HepG2 (cell line): ENCODE measurements around the gene GRHL1. TPM values are rescaled to one million over a fixed set of nuclear protein-coding genes. Genes with fewer than 3 reads are reported as not detected.

Source experiments
- ATAC-seq: fragments of 200-7000 bp; cut with Tn5 transposase; 3 replicates; pipeline ENCODE4 v1.9.1; 2020; ENCODE audit warnings: mild to moderate bottlenecking, moderate library complexity
- BruUV-seq: library from RNA; stranded (reverse); fragments of 400-500 nt; replicated peaks from 2 replicates; lab custom pipeline; 2021; lab: Mats Ljungman, UMichigan
- CTCF ChIA-PET: fragments of 300-600 bp; formaldehyde crosslinking; extraction: SDS; loops from one replicate; lab custom pipeline; 2021; ENCODE audit warnings: low total read pairs, inconsistent platforms, low intra/inter-chr PET ratio; lab: Yijun Ruan, JAX
- POLR2A ChIA-PET: fragments of 350-600 bp; sonication (Branson Sonifier 250); formaldehyde crosslinking; loops from one replicate; lab custom pipeline; 2020; ENCODE audit warnings: antibody characterized with exemption, inconsistent platforms; lab: Yijun Ruan, JAX
- DNase-seq: peaks from one replicate; pipeline ENCODE4 v3.0.0-alpha.2; 2015; ENCODE audit warnings: low spot score
- FAIRE-seq: peaks from 3 replicates; lab custom pipeline; 2011; peaks lifted over from hg19 to GRCh38; lab: Jason Lieb, UNC
- H2AFZ ChIP-seq: one replicate; pipeline ENCODE4 v1.6.1; 2011; ENCODE audit warnings: low read length, inconsistent platforms
- H3K27ac ChIP-seq: fragments of 300-600 bp; 3 replicates; pipeline ENCODE4 v1.8.0; 2011; ENCODE audit warnings: mixed run types, mild to moderate bottlenecking, mixed read lengths, low read length, inconsistent platforms; ENCODE audit not compliant: insufficient read depth; ENCODE audit errors: extremely low read length
- H3K27me3 ChIP-seq, 2 experiments: fragments of 200-600 bp in 1 of 2; 2 replicates in 1 of 2; 3 replicates in 1 of 2; pipeline versions ENCODE4 v1.6.0 to v1.8.0; 2011; ENCODE audit warnings: low read length in 2 of 2, mild to moderate bottlenecking in 2 of 2, moderate library complexity in 2 of 2, inconsistent platforms in 1 of 2; ENCODE audit not compliant: insufficient read depth in 2 of 2, control insufficient read depth in 1 of 2
- H3K36me3 ChIP-seq, 2 experiments: fragments of 200-600 bp in 1 of 2; replicated peaks in 1 of 2; 2 replicates in 1 of 2; 3 replicates in 1 of 2; pipeline versions ENCODE4 v1.5.1 to v1.8.0; 2011; ENCODE audit warnings: low read length in 2 of 2, inconsistent platforms in 1 of 2; ENCODE audit not compliant: insufficient read depth in 2 of 2, control insufficient read depth in 1 of 2
- H3K4me1 ChIP-seq: 2 replicates; pipeline ENCODE4 v1.5.1; 2012; ENCODE audit warnings: low read length, inconsistent platforms; ENCODE audit not compliant: insufficient read depth
- H3K4me2 ChIP-seq: 2 replicates; pipeline ENCODE4 v1.6.0; 2011; ENCODE audit warnings: low read depth, low read length, inconsistent platforms
- H3K4me3 ChIP-seq, 3 experiments: fragments of 200-600 bp in 1 of 3; sonication (generic), shearing (Covaris generic) in 1 of 3; replicated peaks in 1 of 3; 2 replicates each; pipeline ENCODE4 v1.5.1; 2011 to 2016; ENCODE audit warnings: low read length in 3 of 3, inconsistent platforms in 2 of 3, low read depth in 2 of 3, mild to moderate bottlenecking in 2 of 3, control low read depth in 1 of 3, mixed read lengths in 1 of 3; ENCODE audit not compliant: insufficient read depth in 1 of 3
- H3K79me2 ChIP-seq: one replicate; pipeline ENCODE4 v1.6.1; 2011; ENCODE audit warnings: low read length, inconsistent platforms; ENCODE audit not compliant: insufficient read depth
- H3K9ac ChIP-seq: 2 replicates; pipeline ENCODE4 v1.6.0; 2011; ENCODE audit warnings: mild to moderate bottlenecking, low read depth, low read length, inconsistent platforms; ENCODE audit not compliant: insufficient read depth
- H3K9me3 ChIP-seq: 2 replicates; pipeline ENCODE4 v1.5.1; 2012; ENCODE audit warnings: mild to moderate bottlenecking, low read length
- H4K20me1 ChIP-seq: 2 replicates; pipeline ENCODE4 v1.6.0; 2011; ENCODE audit warnings: inconsistent platforms, mild to moderate bottlenecking, low read length, moderate library complexity; ENCODE audit not compliant: insufficient read depth
- ADNP ChIP-seq: sonication (generic); formaldehyde crosslinking; IDR thresholded peaks from 2 replicates; pipeline ENCODE4 v1.4.0; 2020; ENCODE audit warnings: missing genetic modification reagents
- CC2D1A ChIP-seq: sonication (generic); formaldehyde crosslinking; IDR thresholded peaks from 2 replicates; pipeline ENCODE4 v1.8.1; 2023; ENCODE audit warnings: mild to moderate bottlenecking, missing genetic modification reagents
- SAP130 ChIP-seq: IDR thresholded peaks from 2 replicates; pipeline ENCODE4 v1.6.1; 2016; ENCODE audit warnings: low read depth
- ZNF496 ChIP-seq: sonication (generic); formaldehyde crosslinking; IDR thresholded peaks from 2 replicates; pipeline ENCODE4 v1.8.1; 2023; ENCODE audit warnings: mild to moderate bottlenecking, moderate library complexity, missing genetic modification reagents; ENCODE audit not compliant: insufficient replicate concordance
- WGBS: methylation state at CpG from one replicate; pipeline ENCODE4 v1.1.6; 2017; ENCODE audit warnings: low lambda C conversion rate; 5-methylcytosine and 5-hydroxymethylcytosine counted together
- in situ Hi-C: cut with HindIII; loops from 2 replicates; pipeline ENCODE4 v1.10.0; 2017; ENCODE audit warnings: low pct_unique_long_range_greater_than_20kb; ENCODE audit not compliant: extremely low pct_ligation_motif_present
- intact Hi-C: fragments of 100-400 bp; cut with micrococcal nuclease; formaldehyde crosslinking; loops from one replicate; pipeline ENCODE4 v1.10.0; 2022; ENCODE audit not compliant: unreplicated experiment
- polyA plus RNA-seq, 8 experiments: library from polyadenylated mRNA; depleted of rRNA in 3 of 8; stranded (reverse) in 7 of 8; unstranded in 1 of 8; fragments of >200 nt; fragmentation: Illumina TruSeq in 4 of 8; extraction: Trizol in 4 of 8; gene quantifications; 2 replicates each; pipeline versions ENCODE4 v1.2.1 to v1.2.3, GENCODE V29; 2011 to 2016; ENCODE audit warnings: low read depth in 4 of 8, missing spikeins in 1 of 8, mixed read lengths in 1 of 8; ENCODE audit not compliant: insufficient read depth in 1 of 8
- total RNA-seq, 5 experiments: library from RNA; depleted of rRNA; stranded (reverse); fragments of >200 nt; fragmentation: Illumina TruSeq; extraction: Trizol; gene quantifications; 2 replicates each; pipeline ENCODE4 v1.2.3, GENCODE V29; 2016; ENCODE audit warnings: low read depth in 1 of 5
- TF ChIP-seq, protein P1 (sequence below): sonication (generic); formaldehyde crosslinking; IDR thresholded peaks from 2 replicates; pipeline ENCODE4 v1.4.0; 2020; ENCODE audit warnings: missing genetic modification reagents, borderline replicate concordance
- TF ChIP-seq, protein P2 (sequence below): sonication (generic); formaldehyde crosslinking; IDR thresholded peaks from 2 replicates; pipeline ENCODE4; 2020; ENCODE audit warnings: missing genetic modification reagents, mild to moderate bottlenecking, borderline replicate concordance

The GRHL1 gene
- total and polyA plus RNA-seq, 2 of the 13 experiments (the other 11 are each of a cell fraction or from before 2014, with no cell fraction given) = 9.3 to 12.0 TPM

DNA sequence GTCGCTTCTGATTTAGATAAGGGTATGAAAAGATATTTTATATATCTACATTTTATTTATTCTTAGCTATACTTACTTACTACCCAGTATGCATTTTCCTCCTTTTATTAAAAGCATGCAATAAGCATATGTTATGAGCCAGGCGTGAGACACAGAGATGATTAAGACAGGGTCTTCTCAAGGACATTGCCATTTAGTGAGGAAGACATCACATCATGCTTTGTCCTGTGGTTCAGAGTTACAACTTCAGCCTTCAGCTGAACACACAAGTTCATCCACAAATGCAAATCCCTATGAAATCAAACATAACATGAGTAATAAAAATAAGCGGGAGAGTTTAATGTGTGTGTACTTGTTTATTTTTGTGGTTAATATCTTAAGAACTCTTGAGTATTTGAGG is 30.2 kb downstream of the GRHL1 start:
- DNase-seq (no peak), ATAC-seq (no peak), FAIRE-seq (no peak)
- Histone ChIP-seq H3K4me2 (no peak overlapping the region), H3K79me2 (no peaks in the 10 kb centered on the region), H3K36me3 (peaks cover 5 to 14% of the 10 kb centered on the region in 2 experiments; a peak in 4 of 5 replicates), H3K4me1 (no peaks in the 10 kb centered on the region), H2AFZ (no peak overlapping the region), H3K27ac (no peak overlapping the region), H3K9me3 (no peaks in the 10 kb centered on the region), H4K20me1 (no peaks in the 10 kb centered on the region; the same call in 1 of the 2 replicates), H3K4me3 (no peak overlapping the region), H3K9ac (no peak overlapping the region), H3K27me3 (no peaks in the 10 kb centered on the region)
- in situ Hi-C loops = no loop called here
- ChIA-PET POLR2A (no interaction called here), CTCF (no interaction called here)
- WGBS = 98% methylated on average over 3 of the region's 3 CpGs
- TF ChIP-seq, protein P1, sequence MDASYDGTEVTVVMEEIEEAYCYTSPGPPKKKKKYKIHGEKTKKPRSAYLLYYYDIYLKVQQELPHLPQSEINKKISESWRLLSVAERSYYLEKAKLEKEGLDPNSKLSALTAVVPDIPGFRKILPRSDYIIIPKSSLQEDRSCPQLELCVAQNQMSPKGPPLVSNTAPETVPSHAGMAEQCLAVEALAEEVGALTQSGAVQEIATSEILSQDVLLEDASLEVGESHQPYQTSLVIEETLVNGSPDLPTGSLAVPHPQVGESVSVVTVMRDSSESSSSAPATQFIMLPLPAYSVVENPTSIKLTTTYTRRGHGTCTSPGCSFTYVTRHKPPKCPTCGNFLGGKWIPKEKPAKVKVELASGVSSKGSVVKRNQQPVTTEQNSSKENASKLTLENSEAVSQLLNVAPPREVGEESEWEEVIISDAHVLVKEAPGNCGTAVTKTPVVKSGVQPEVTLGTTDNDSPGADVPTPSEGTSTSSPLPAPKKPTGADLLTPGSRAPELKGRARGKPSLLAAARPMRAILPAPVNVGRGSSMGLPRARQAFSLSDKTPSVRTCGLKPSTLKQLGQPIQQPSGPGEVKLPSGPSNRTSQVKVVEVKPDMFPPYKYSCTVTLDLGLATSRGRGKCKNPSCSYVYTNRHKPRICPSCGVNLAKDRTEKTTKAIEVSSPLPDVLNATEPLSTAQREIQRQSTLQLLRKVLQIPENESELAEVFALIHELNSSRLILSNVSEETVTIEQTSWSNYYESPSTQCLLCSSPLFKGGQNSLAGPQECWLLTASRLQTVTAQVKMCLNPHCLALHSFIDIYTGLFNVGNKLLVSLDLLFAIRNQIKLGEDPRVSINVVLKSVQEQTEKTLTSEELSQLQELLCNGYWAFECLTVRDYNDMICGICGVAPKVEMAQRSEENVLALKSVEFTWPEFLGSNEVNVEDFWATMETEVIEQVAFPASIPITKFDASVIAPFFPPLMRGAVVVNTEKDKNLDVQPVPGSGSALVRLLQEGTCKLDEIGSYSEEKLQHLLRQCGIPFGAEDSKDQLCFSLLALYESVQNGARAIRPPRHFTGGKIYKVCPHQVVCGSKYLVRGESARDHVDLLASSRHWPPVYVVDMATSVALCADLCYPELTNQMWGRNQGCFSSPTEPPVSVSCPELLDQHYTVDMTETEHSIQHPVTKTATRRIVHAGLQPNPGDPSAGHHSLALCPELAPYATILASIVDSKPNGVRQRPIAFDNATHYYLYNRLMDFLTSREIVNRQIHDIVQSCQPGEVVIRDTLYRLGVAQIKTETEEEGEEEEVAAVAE (CRISPR knock-in tag) = no peak
- no peak for TF ChIP-seq ZNF496 (CRISPR knock-in tag)
- no peak for TF ChIP-seq CC2D1A (CRISPR knock-in tag)
- no peak for TF ChIP-seq SAP130 (CRISPR knock-in tag)
- TF ChIP-seq, protein P2, sequence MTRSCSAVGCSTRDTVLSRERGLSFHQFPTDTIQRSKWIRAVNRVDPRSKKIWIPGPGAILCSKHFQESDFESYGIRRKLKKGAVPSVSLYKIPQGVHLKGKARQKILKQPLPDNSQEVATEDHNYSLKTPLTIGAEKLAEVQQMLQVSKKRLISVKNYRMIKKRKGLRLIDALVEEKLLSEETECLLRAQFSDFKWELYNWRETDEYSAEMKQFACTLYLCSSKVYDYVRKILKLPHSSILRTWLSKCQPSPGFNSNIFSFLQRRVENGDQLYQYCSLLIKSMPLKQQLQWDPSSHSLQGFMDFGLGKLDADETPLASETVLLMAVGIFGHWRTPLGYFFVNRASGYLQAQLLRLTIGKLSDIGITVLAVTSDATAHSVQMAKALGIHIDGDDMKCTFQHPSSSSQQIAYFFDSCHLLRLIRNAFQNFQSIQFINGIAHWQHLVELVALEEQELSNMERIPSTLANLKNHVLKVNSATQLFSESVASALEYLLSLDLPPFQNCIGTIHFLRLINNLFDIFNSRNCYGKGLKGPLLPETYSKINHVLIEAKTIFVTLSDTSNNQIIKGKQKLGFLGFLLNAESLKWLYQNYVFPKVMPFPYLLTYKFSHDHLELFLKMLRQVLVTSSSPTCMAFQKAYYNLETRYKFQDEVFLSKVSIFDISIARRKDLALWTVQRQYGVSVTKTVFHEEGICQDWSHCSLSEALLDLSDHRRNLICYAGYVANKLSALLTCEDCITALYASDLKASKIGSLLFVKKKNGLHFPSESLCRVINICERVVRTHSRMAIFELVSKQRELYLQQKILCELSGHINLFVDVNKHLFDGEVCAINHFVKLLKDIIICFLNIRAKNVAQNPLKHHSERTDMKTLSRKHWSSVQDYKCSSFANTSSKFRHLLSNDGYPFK (CRISPR knock-in tag) = no peak
- no peak for TF ChIP-seq ADNP (CRISPR knock-in tag)
- intact Hi-C loops = no loop called here
- BruUV-seq = no TSS peak
